Stimulated activated CD4-positive, alpha-beta T cell treated with anti-CD3 and anti-CD28 coated beads, Interleukin-1b, Interleukin-23, amount 100 ng/mL, for 4 hours (primary cell): ENCODE results near the gene CSNK2A2.

Source experiments
- DNase-seq, 2 donors: peaks; one replicate each; pipeline ENCODE4 v3.0.0-alpha.2; 2020; ENCODE audit warnings: low read depth in 2 of 2

Gene CSNK2A2

GRCh38 chr16:58198803-58199411 lies 1.0 kb upstream of the CSNK2A2 start:
- no peak for DNase-seq

GRCh38 chr16:58197314-58198012 lies 443 bp downstream of the CSNK2A2 start:
- peak in 1 of 2 donors; percentile 5 for DNase-seq

- DNase-seq, result no peak
Observed at GRCh38 chr16:58196898-58197313, 1.0 kb downstream of the CSNK2A2 start.

- no peak for DNase-seq
Observed at GRCh38 chr16:58195771-58196170, 2.1 kb downstream of the CSNK2A2 start.

- DNase-seq, result no peak
Observed at GRCh38 chr16:58195344-58195743, 2.6 kb downstream of the CSNK2A2 start.

- DNase-seq, result no peak
Observed at GRCh38 chr16:58194790-58195189, 3.1 kb downstream of the CSNK2A2 start.

GRCh38 chr16:58187665-58188421 lies 10.1 kb downstream of the CSNK2A2 start:
- no peak for DNase-seq

- DNase-seq, result no peak
Observed at GRCh38 chr16:58187092-58187491, 10.8 kb downstream of the CSNK2A2 start.

- no peak for DNase-seq
Observed at GRCh38 chr16:58186176-58186944, 11.5 kb downstream of the CSNK2A2 start.

- no peak for DNase-seq
Observed at GRCh38 chr16:58177353-58177710, 20.6 kb downstream of the CSNK2A2 start.

GRCh38 chr16:58176608-58177352 lies 21.1 kb downstream of the CSNK2A2 start:
- no peak for DNase-seq

- no peak for DNase-seq
Observed at GRCh38 chr16:58170223-58170622, 27.7 kb downstream of the CSNK2A2 start.

- DNase-seq, result no peak
Observed at GRCh38 chr16:58160855-58161254, 37.1 kb downstream of the CSNK2A2 start.

- DNase-seq, result no peak
Observed at GRCh38 chr16:58158725-58159124, 39.2 kb downstream of the CSNK2A2 start.

GRCh38 chr16:58157951-58158540 lies 39.9 kb downstream of the CSNK2A2 start:
- DNase-seq, result no peak

- DNase-seq, result no peak
Observed at GRCh38 chr16:58157239-58157638, 40.7 kb downstream of the CSNK2A2 start.

GRCh38 chr16:58155839-58156238 lies 42.1 kb downstream of the CSNK2A2 start:
- DNase-seq, result no peak

GRCh38 chr16:58154345-58154744 lies 43.6 kb downstream of the CSNK2A2 start:
- DNase-seq, result no peak

GRCh38 chr16:58152246-58152868 lies 45.5 kb downstream of the CSNK2A2 start:
- DNase-seq, result no peak

GRCh38 chr16:58148526-58148925 lies 49.4 kb downstream of the CSNK2A2 start:
- DNase-seq, result no peak

- DNase-seq, result no peak
Observed at GRCh38 chr16:58148099-58148498, 49.8 kb downstream of the CSNK2A2 start.
